Upper lobe of right lung (tissue), 1 donor: Measurements from ENCODE around the gene SNTG2. TPM values are rescaled to one million over a fixed set of nuclear protein-coding genes. Genes with fewer than 3 reads are reported as not detected.
"Not testable (repeated sequence)": the region's sequence is repeated elsewhere in the genome, so short reads cannot be mapped to it uniquely, and the experiment has no call there.

ENCODE experiments used
- ATAC-seq: fragments of 200-7000 bp; cut with Tn5 transposase; one replicate; pipeline ENCODE4 v1.9.1; 2020; ENCODE audit warnings: mild to moderate bottlenecking, moderate library complexity
- DNase-seq: peaks from one replicate; pipeline ENCODE4 v3.0.0-alpha.2; 2020
- H3K27ac ChIP-seq: fragments of 200-600 bp; one replicate; pipeline ENCODE4 v1.8.0; 2022
- H3K27me3 ChIP-seq: fragments of 200-600 bp; one replicate; pipeline ENCODE4 v1.8.0; 2022; ENCODE audit warnings: mild to moderate bottlenecking
- H3K36me3 ChIP-seq: fragments of 200-600 bp; one replicate; pipeline ENCODE4 v1.8.0; 2022
- H3K4me1 ChIP-seq: fragments of 200-600 bp; one replicate; pipeline ENCODE4 v1.8.0; 2022
- H3K4me3 ChIP-seq: fragments of 200-600 bp; one replicate; pipeline ENCODE4 v1.8.0; 2022; ENCODE audit warnings: mild to moderate bottlenecking
- H3K9me3 ChIP-seq: fragments of 200-600 bp; one replicate; pipeline ENCODE4 v1.8.0; 2022
- CTCF ChIP-seq: fragments of 200-600 bp; IDR thresholded peaks from one replicate; pipeline ENCODE4 v1.8.0; 2022; ENCODE audit warnings: antibody characterized with exemption
- intact Hi-C: fragments of 100-400 bp; cut with DNase I; formaldehyde crosslinking; loops from one replicate; pipeline ENCODE4 v1.11.0; 2022
- total RNA-seq: library from RNA; stranded (reverse); fragmentation: NEBNext Ultra II Directional; extraction: Animal tissue kit (Norgen Biotek cat#: 25700); gene quantifications from one replicate; pipeline ENCODE4 v1.2.1, GENCODE V29; 2021
- donor health status: DM: no; HTN: yes; CAD: no; lungs with severe emphysema.

SNTG2 gene
- total RNA-seq, 1 donor from 2014 or later, result 3.6 TPM

DNA sequence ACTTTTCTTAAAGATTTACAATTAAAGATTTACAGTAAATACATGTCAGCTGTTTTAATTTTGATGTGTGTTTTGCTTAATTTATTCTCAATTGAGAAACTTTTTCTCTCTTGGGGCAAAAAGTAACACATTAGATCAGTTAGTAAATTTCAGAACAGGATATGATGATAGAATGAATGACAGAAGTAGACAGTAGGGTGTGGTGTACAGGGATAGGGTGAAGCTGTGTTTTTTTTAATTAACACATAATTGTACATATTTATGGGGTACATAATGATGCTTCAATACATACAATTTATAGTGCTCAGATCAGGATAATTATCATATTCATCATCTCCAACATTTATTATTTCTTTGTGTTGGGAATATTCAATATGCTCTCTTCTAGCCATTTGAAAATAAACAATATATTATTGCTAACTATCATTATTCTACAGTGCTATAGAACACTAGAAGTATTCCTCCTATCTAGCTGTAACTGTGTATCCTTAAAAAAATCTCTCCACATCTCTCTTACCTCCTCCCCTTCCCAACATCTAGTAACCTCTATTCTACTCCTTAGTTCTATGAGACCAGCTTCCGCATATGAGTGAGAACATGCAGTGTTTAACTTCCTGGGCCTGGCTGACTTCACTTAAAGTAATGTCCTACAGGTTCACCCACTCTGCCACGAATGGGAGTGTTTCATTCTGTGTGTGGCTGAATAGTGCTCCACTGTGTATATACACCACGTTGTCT, 175.2 kb downstream of the SNTG2 start:
- Histone ChIP-seq H3K9me3 (no peaks in the 10 kb centered on the region), H3K27me3 (no peaks in the 10 kb centered on the region), H3K36me3 (no peaks in the 10 kb centered on the region), H3K4me3 (no peak overlapping the region), H3K4me1 (no peaks in the 10 kb centered on the region), H3K27ac (no peak overlapping the region)
- DNase-seq (no peak), ATAC-seq (no peak)
- intact Hi-C loops, result no loop called here
- TF ChIP-seq CTCF, result no peak

GRCh38 chr2:1129982-1130381, 179.3 kb downstream of the SNTG2 start:
- no peaks in the 10 kb centered on the region for H3K9me3 ChIP-seq
- DNase-seq, result no peak

GRCh38 chr2:1130922-1131321, 180.3 kb downstream of the SNTG2 start:
- intact Hi-C loops, result no loop called here
- Histone ChIP-seq H3K4me3 (no peak overlapping the region), H3K36me3 (no peaks in the 10 kb centered on the region), H3K27ac (no peak overlapping the region), H3K4me1 (no peaks in the 10 kb centered on the region), H3K9me3 (no peaks in the 10 kb centered on the region), H3K27me3 (no peaks in the 10 kb centered on the region)
- no peak for TF ChIP-seq CTCF
- ATAC-seq, result no peak
- no peak for DNase-seq

More at GRCh38 chr2:1129982-1130381, 179.3 kb downstream of the SNTG2 start:
- intact Hi-C loops, result no loop called here
- H3K27me3 ChIP-seq, result no peaks in the 10 kb centered on the region
- H3K4me1 ChIP-seq, result no peaks in the 10 kb centered on the region
- H3K27ac ChIP-seq, result no peak overlapping the region
- ATAC-seq, result no peak
- TF ChIP-seq CTCF, result no peak
- H3K36me3 ChIP-seq, result no peaks in the 10 kb centered on the region
- no peak overlapping the region for H3K4me3 ChIP-seq

GRCh38 chr2:1132328-1132969, 181.8 kb downstream of the SNTG2 start:
- ATAC-seq (no peak), DNase-seq (no peak)
- H3K4me1 ChIP-seq, result no peaks in the 10 kb centered on the region
- no peak overlapping the region for H3K4me3 ChIP-seq
- H3K9me3 ChIP-seq, result no peaks in the 10 kb centered on the region
- no peak for TF ChIP-seq CTCF
- H3K36me3 ChIP-seq, result no peaks in the 10 kb centered on the region
- intact Hi-C loops, result no loop called here
- H3K27me3 ChIP-seq, result no peaks in the 10 kb centered on the region
- H3K27ac ChIP-seq, result no peak overlapping the region

GRCh38 chr2:1133896-1134295, 183.2 kb downstream of the SNTG2 start:
- H3K4me3 ChIP-seq, ATAC-seq, H3K9me3 ChIP-seq, DNase-seq, H3K36me3 ChIP-seq, H3K4me1 ChIP-seq, H3K27me3 ChIP-seq, intact Hi-C loops, H3K27ac ChIP-seq: not testable (repeated sequence)

- Histone ChIP-seq H3K9me3 (no peaks in the 10 kb centered on the region), H3K27ac (no peak overlapping the region), H3K4me3 (no peak overlapping the region), H3K36me3 (no peaks in the 10 kb centered on the region), H3K27me3 (no peaks in the 10 kb centered on the region), H3K4me1 (no peaks in the 10 kb centered on the region)
- ATAC-seq (no peak), DNase-seq (no peak)
- no peak for TF ChIP-seq CTCF
- intact Hi-C loops, result no loop called here
Measured at GRCh38 chr2:1134629-1135028, 184.0 kb downstream of the SNTG2 start.
